Sigmoid colon (tissue), 4 donors: ENCODE measurements around the gene LRCH1.

Experiments used
- CTCF ChIP-seq, 4 experiments: fragments of 450-650 bp in 3 of 4; fragments of 200-600 bp in 1 of 4; IDR thresholded peaks; one replicate each; pipeline ENCODE4 v1.5.1; 2016 to 2019; ENCODE audit warnings: antibody characterized with exemption in 4 of 4, mild to moderate bottlenecking in 3 of 4, moderate library complexity in 2 of 4
- EP300 ChIP-seq, 4 donors: sonication (generic); formaldehyde crosslinking; IDR thresholded peaks; one replicate each; pipeline ENCODE4 v1.6.1; 2017; ENCODE audit warnings: antibody characterized with exemption in 4 of 4
- POLR2A ChIP-seq, 2 donors: fragments of 450-650 bp; IDR thresholded peaks; one replicate each; pipeline ENCODE4 v1.6.1; 2016; ENCODE audit warnings: antibody characterized with exemption in 2 of 2, mild to moderate bottlenecking in 2 of 2, moderate library complexity in 2 of 2
- POLR2AphosphoS5 ChIP-seq, 4 donors: sonication (generic); formaldehyde crosslinking; IDR thresholded peaks; one replicate each; pipeline ENCODE4 v1.6.1; 2017; ENCODE audit warnings: antibody characterized with exemption in 4 of 4

- no peak for TF ChIP-seq CTCF (IDR thresholded peaks at IDR 0.05)
- TF ChIP-seq POLR2A (IDR thresholded peaks at IDR 0.05) = no peak
- TF ChIP-seq POLR2AphosphoS5 (IDR thresholded peaks at IDR 0.05) = no peak
- no peak for TF ChIP-seq EP300 (IDR thresholded peaks at IDR 0.05)
These were observed 30.3 kb upstream of the LRCH1 start for GRCh38 chr13:46522748-46523030.
